GM19035 (cell line): ENCODE measurements around the gene IPP.
"Not testable (repeated sequence)": the region's sequence is repeated elsewhere in the genome, so short reads cannot be mapped to it uniquely, and the experiment has no call there.

Experiments
- ATAC-seq: cut with Tn5 transposase; IDR thresholded peaks from one replicate; pipeline ENCODE4 v1.9.1; 2021; ENCODE audit not compliant: unreplicated experiment

The IPP gene

GRCh38 chr1:45750298-45751038 lies at the start of gene IPP:
Gene IPP (minus strand): TSS chr1:45750653. CDS start chr1:45746411, 4,242 bp downstream.
- peak; percentile 94 for ATAC-seq

GRCh38 chr1:45796946-45797345 lies 46.5 kb upstream of the IPP start:
- no peak for ATAC-seq

- no peak for ATAC-seq
Observed at GRCh38 chr1:45796381-45796780, 45.9 kb upstream of the IPP start.

GRCh38 chr1:45793942-45794604 lies 43.6 kb upstream of the IPP start:
- no peak for ATAC-seq

- no peak for ATAC-seq
Observed at GRCh38 chr1:45792744-45793143, 42.3 kb upstream of the IPP start.

- ATAC-seq, result no peak
Observed at GRCh38 chr1:45789601-45790000, 39.1 kb upstream of the IPP start.

- no peak for ATAC-seq
Observed at GRCh38 chr1:45787905-45788304, 37.5 kb upstream of the IPP start.

GRCh38 chr1:45785583-45785982 lies 35.1 kb upstream of the IPP start:
- ATAC-seq, result no peak

- ATAC-seq, result no peak
Observed at GRCh38 chr1:45775794-45776193, 25.3 kb upstream of the IPP start.

GRCh38 chr1:45772971-45773370 lies 22.5 kb upstream of the IPP start:
- no peak for ATAC-seq

GRCh38 chr1:45769261-45769932 lies 18.9 kb upstream of the IPP start:
- no peak for ATAC-seq

GRCh38 chr1:45767035-45767434 lies 16.6 kb upstream of the IPP start:
- no peak for ATAC-seq

- ATAC-seq, result no peak
Observed at GRCh38 chr1:45765999-45766792, 15.7 kb upstream of the IPP start.

- no peak for ATAC-seq
Observed at GRCh38 chr1:45762291-45762690, 11.8 kb upstream of the IPP start.

- ATAC-seq, result no peak
Observed at GRCh38 chr1:45755697-45756096, 5.2 kb upstream of the IPP start.

- no peak for ATAC-seq
Observed at GRCh38 chr1:45753248-45754037, 3.0 kb upstream of the IPP start.

- ATAC-seq, result no peak
Observed at GRCh38 chr1:45752441-45753052, 2.1 kb upstream of the IPP start.

GRCh38 chr1:45752014-45752413 lies 1.6 kb upstream of the IPP start:
- ATAC-seq, result no peak

- ATAC-seq, result not testable (repeated sequence)
Observed at GRCh38 chr1:45751039-45751838, 786 bp upstream of the IPP start.
